GM23338 (cell line): ENCODE results near the gene PTN. TPM values are rescaled to one million over a fixed set of nuclear protein-coding genes. Genes with fewer than 3 reads are reported as not detected.
A peak's percentile ranks its signal among the peaks of the same experiment; 100 is the strongest.

Experiments used
- ATAC-seq: fragments of 200-7000 bp; cut with Tn5 transposase; 3 replicates; pipeline ENCODE4 v1.9.1; 2020
- DNase-seq: peaks from one replicate; pipeline ENCODE4 v3.0.0-alpha.2; 2015; ENCODE audit warnings: low spot score
- H2AFZ ChIP-seq: fragments of 200-600 bp; sonication (generic); 2 replicates; pipeline ENCODE4 v1.8.0; 2016; ENCODE audit warnings: antibody characterized with exemption, mild to moderate bottlenecking, moderate library complexity
- H3F3A ChIP-seq: fragments of 200-600 bp; sonication (generic); replicated peaks from 2 replicates; pipeline ENCODE4 v1.8.0; 2017; ENCODE audit warnings: antibody characterized with exemption, mixed run types, low read depth
- H3K27ac ChIP-seq: fragments of 200-600 bp; sonication (generic); 2 replicates; pipeline ENCODE4 v1.6.1; 2016; ENCODE audit warnings: low read depth
- H3K27me3 ChIP-seq: fragments of 200-600 bp; sonication (generic); 2 replicates; pipeline ENCODE4 v1.8.0; 2016; ENCODE audit warnings: mild to moderate bottlenecking, mixed run types, moderate library complexity; ENCODE audit not compliant: insufficient read depth
- H3K36me3 ChIP-seq: fragments of 200-600 bp; sonication (generic); 2 replicates; pipeline ENCODE4 v1.8.0; 2016; ENCODE audit warnings: mild to moderate bottlenecking; ENCODE audit not compliant: insufficient read depth
- H3K4me1 ChIP-seq: fragments of 200-600 bp; sonication (generic); 2 replicates; pipeline ENCODE4 v1.8.0; 2016; ENCODE audit warnings: mild to moderate bottlenecking, moderate library complexity; ENCODE audit not compliant: insufficient read depth
- H3K4me2 ChIP-seq: fragments of 200-600 bp; sonication (generic); 2 replicates; pipeline ENCODE4 v1.7.1; 2017; ENCODE audit warnings: mixed run types
- H3K4me3 ChIP-seq: fragments of 200-600 bp; sonication (generic); 2 replicates; pipeline ENCODE4 v1.6.1; 2016; ENCODE audit warnings: mixed run types
- H3K79me2 ChIP-seq: fragments of 200-600 bp; sonication (generic); replicated peaks from 2 replicates; pipeline ENCODE4 v1.8.0; 2017; ENCODE audit warnings: mild to moderate bottlenecking; ENCODE audit not compliant: insufficient read depth
- H3K9me2 ChIP-seq: fragments of 200-600 bp; sonication (generic); 2 replicates; pipeline ENCODE4 v1.8.0; 2017; ENCODE audit not compliant: insufficient read depth
- H4K20me1 ChIP-seq: fragments of 200-600 bp; sonication (generic); replicated peaks from 2 replicates; pipeline ENCODE4 v1.8.0; 2017; ENCODE audit warnings: mild to moderate bottlenecking; ENCODE audit not compliant: insufficient read depth
- H3K27ac Mint-ChIP-seq: 2 replicates; pipeline ENCODE4 v1.8.0; 2020; ENCODE audit warnings: inconsistent platforms, mild to moderate bottlenecking, moderate library complexity, mixed read lengths
- H3K27me3 Mint-ChIP-seq: 3 replicates; pipeline ENCODE4 v1.8.0; 2022; ENCODE audit warnings: low read depth, mild to moderate bottlenecking, moderate library complexity, mixed read lengths, inconsistent platforms; ENCODE audit not compliant: insufficient read depth, poor library complexity
- H3K36me3 Mint-ChIP-seq: 3 replicates; pipeline ENCODE4 v1.8.0; 2021; ENCODE audit warnings: low read depth, mild to moderate bottlenecking, inconsistent platforms, moderate library complexity, mixed read lengths
- H3K4me1 Mint-ChIP-seq: 3 replicates; pipeline ENCODE4 v1.8.0; 2020; ENCODE audit warnings: mild to moderate bottlenecking, inconsistent platforms, mixed read lengths
- H3K4me3 Mint-ChIP-seq: 3 replicates; pipeline ENCODE4 v1.8.0; 2021; ENCODE audit warnings: moderate library complexity, mild to moderate bottlenecking, inconsistent platforms, mixed read lengths
- H3K9me3 Mint-ChIP-seq: 3 replicates; pipeline ENCODE4 v1.8.0; 2020; ENCODE audit warnings: moderate library complexity, mild to moderate bottlenecking, inconsistent platforms, mixed read lengths
- EZH2 ChIP-seq: fragments of 200-600 bp; sonication (generic); IDR thresholded peaks from one replicate; pipeline ENCODE4 v1.8.0; 2017; ENCODE audit warnings: antibody characterized with exemption, mild to moderate bottlenecking, low read depth; ENCODE audit not compliant: unreplicated experiment
- JUNB ChIP-seq: IDR thresholded peaks from one replicate; pipeline ENCODE4 v1.6.1; 2016; ENCODE audit warnings: antibody characterized with exemption; ENCODE audit not compliant: unreplicated experiment
- NANOG ChIP-seq: IDR thresholded peaks from 2 replicates; pipeline ENCODE4 v1.6.1; 2016; ENCODE audit warnings: antibody characterized with exemption, borderline replicate concordance
- POLR2AphosphoS5 ChIP-seq: IDR thresholded peaks from 2 replicates; pipeline ENCODE4 v1.6.1; 2016; ENCODE audit warnings: antibody characterized with exemption, low read depth
- REST ChIP-seq: IDR thresholded peaks from one replicate; pipeline ENCODE4 v1.6.1; 2018; ENCODE audit warnings: antibody characterized with exemption; ENCODE audit not compliant: unreplicated experiment
- ZNF331 ChIP-seq: fragments of 250-450 bp; sonication (Bioruptor Pico); IDR thresholded peaks from 2 replicates; pipeline ENCODE4 v1.5.0; 2020; ENCODE audit warnings: low read depth, mild to moderate bottlenecking, moderate library complexity
- ZNF462 ChIP-seq: fragments of 250-450 bp; sonication (Bioruptor Pico); IDR thresholded peaks from 2 replicates; pipeline ENCODE4 v1.5.0; 2020; ENCODE audit warnings: mild to moderate bottlenecking, moderate library complexity
- polyA plus RNA-seq: library from polyadenylated mRNA; unstranded; fragments of >200 nt; fragmentation: Nextera tagmentation; extraction: Ambion mirVana; gene quantifications from 2 replicates; pipeline ENCODE4 v1.2.1, GENCODE V29; 2016
- total RNA-seq: library from RNA; depleted of rRNA; stranded (reverse); fragments of >200 nt; shearing (Covaris generic); gene quantifications from 2 replicates; pipeline ENCODE4 v1.2.3, GENCODE V29; 2014
- TF ChIP-seq, protein P1 (sequence below): IDR thresholded peaks from 2 replicates; pipeline ENCODE4 v1.6.1; 2016; ENCODE audit warnings: antibody characterized with exemption

PTN gene
- total and polyA plus RNA-seq, 2 experiments from 2014 or later: 20.1 to 39.4 TPM

GRCh38 chr7:137245186-137245585, 98.3 kb downstream of the PTN start:
- Mint-ChIP-seq H3K27me3 (peaks cover 3% of the 10 kb centered on the region), H3K4me1 (peaks cover 16% of the 10 kb centered on the region), H3K9me3 (no peaks in the 10 kb centered on the region), H3K36me3 (no peaks in the 10 kb centered on the region), H3K4me3 (no peak overlapping the region), H3K27ac (0 out of 2 replicates have a peak overlapping the region, but pooled peaks have one; percentile 11)
- Histone ChIP-seq H2AFZ (no peak overlapping the region), H3K27ac (no peak overlapping the region), H3K36me3 (no peaks in the 10 kb centered on the region), H3F3A (no peaks in the 10 kb centered on the region), H3K4me2 (no peak overlapping the region), H4K20me1 (no peaks in the 10 kb centered on the region), H3K9me2 (no peaks in the 10 kb centered on the region; the same call in 1 of the 2 replicates), H3K4me3 (no peak overlapping the region), H3K27me3 (no peaks in the 10 kb centered on the region), H3K79me2 (no peaks in the 10 kb centered on the region), H3K4me1 (peaks cover 8% of the 10 kb centered on the region; the same call in 1 of the 2 replicates)
- TF ChIP-seq ZNF331 (CRISPR knock-in tag): no peak
- TF ChIP-seq POLR2AphosphoS5: no peak
- TF ChIP-seq REST: no peak
- no peak for TF ChIP-seq JUNB
- TF ChIP-seq EZH2: no peak
- TF ChIP-seq, protein P1, sequence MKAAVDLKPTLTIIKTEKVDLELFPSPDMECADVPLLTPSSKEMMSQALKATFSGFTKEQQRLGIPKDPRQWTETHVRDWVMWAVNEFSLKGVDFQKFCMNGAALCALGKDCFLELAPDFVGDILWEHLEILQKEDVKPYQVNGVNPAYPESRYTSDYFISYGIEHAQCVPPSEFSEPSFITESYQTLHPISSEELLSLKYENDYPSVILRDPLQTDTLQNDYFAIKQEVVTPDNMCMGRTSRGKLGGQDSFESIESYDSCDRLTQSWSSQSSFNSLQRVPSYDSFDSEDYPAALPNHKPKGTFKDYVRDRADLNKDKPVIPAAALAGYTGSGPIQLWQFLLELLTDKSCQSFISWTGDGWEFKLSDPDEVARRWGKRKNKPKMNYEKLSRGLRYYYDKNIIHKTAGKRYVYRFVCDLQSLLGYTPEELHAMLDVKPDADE: no peak
- TF ChIP-seq NANOG: no peak
- no peak for TF ChIP-seq ZNF462 (CRISPR knock-in tag)
- ATAC-seq (no peak), DNase-seq (no peak)
